ENCODE measurements around the gene MYO1B. TPM values are rescaled to one million over a fixed set of nuclear protein-coding genes. Genes with fewer than 3 reads are reported as not detected.

The MYO1B gene
- total RNA-seq, 1 donor from 2014 or later: 7.0 TPM

DNA sequence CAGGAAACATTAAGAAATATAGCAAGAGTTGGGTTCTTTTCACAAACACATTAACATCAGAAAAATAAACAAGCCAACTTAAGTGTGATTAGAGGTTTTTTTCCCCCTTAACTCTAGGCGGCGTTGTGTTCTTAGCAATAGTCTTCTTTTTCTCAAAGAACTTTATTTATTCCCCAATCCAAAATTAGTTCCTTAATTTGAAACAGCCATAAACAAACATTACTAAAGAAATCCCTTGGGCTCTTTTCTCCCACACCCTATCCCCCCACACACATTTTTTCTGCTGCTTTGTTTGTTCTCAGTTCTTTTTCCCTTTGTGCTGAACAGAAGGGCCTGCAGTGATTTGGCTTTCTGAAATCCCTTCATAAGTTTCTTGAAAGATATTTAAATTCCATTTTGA lies 13.2 kb upstream of the MYO1B start:
- no peak overlapping the region for H3K27ac Mint-ChIP-seq
- no peak overlapping the region for H3K4me3 Mint-ChIP-seq (ENCODE audit: low read depth)
- intact Hi-C loops (cut with micrococcal nuclease): loop anchor here (5.0 kb wide), 1 partner anchor 40 kb away; no protein-coding TSS in a partner anchor
- no peaks in the 10 kb centered on the region for H3K4me1 Mint-ChIP-seq (ENCODE audit: low read depth)
- DNase-seq (ENCODE audit: low spot score): no peak
- H3K9me3 Mint-ChIP-seq: no peaks in the 10 kb centered on the region
- H3K27me3 Mint-ChIP-seq (ENCODE audit: low read depth): no peaks in the 10 kb centered on the region
- H3K36me3 Mint-ChIP-seq (ENCODE audit: low read depth): no peaks in the 10 kb centered on the region

GRCh38 chr2:191233533-191233932 lies 11.7 kb upstream of the MYO1B start:
- Mint-ChIP-seq H3K27ac (no peak overlapping the region), H3K4me1 (ENCODE audit: low read depth) (no peaks in the 10 kb centered on the region), H3K4me3 (ENCODE audit: low read depth) (no peak overlapping the region), H3K27me3 (ENCODE audit: low read depth) (no peaks in the 10 kb centered on the region), H3K9me3 (no peaks in the 10 kb centered on the region), H3K36me3 (ENCODE audit: low read depth) (no peaks in the 10 kb centered on the region)
- intact Hi-C loops (cut with micrococcal nuclease): loop anchor here (5.0 kb wide), 1 partner anchor 41 kb away; no protein-coding TSS in a partner anchor
- no peak for DNase-seq (ENCODE audit: low spot score)

- H3K36me3 Mint-ChIP-seq (ENCODE audit: low read depth): no peaks in the 10 kb centered on the region
Measured at GRCh38 chr2:191234376-191234775, 10.8 kb upstream of the MYO1B start.

GRCh38 chr2:191240871-191241270 lies 4.3 kb upstream of the MYO1B start:
- DNase-seq (ENCODE audit: low spot score): no peak
- Mint-ChIP-seq H3K27me3 (ENCODE audit: low read depth) (peaks cover 17% of the 10 kb centered on the region), H3K4me3 (ENCODE audit: low read depth) (no peak overlapping the region), H3K4me1 (ENCODE audit: low read depth) (no peaks in the 10 kb centered on the region), H3K9me3 (no peaks in the 10 kb centered on the region), H3K27ac (no peak overlapping the region), H3K36me3 (ENCODE audit: low read depth) (no peaks in the 10 kb centered on the region)
- intact Hi-C loops (cut with micrococcal nuclease): no loop called here

More at GRCh38 chr2:191234376-191234775, 10.8 kb upstream of the MYO1B start:
- no peaks in the 10 kb centered on the region for H3K9me3 Mint-ChIP-seq
- H3K27me3 Mint-ChIP-seq (ENCODE audit: low read depth): no peaks in the 10 kb centered on the region
- no peaks in the 10 kb centered on the region for H3K4me1 Mint-ChIP-seq (ENCODE audit: low read depth)
- intact Hi-C loops (cut with micrococcal nuclease): loop anchor here (5.0 kb wide), 1 partner anchor 42 kb away; no protein-coding TSS in a partner anchor
- no peak for DNase-seq (ENCODE audit: low spot score)
- no peak overlapping the region for H3K4me3 Mint-ChIP-seq (ENCODE audit: low read depth)
- H3K27ac Mint-ChIP-seq: no peak overlapping the region

GRCh38 chr2:191241418-191241817 lies 3.8 kb upstream of the MYO1B start:
- intact Hi-C loops (cut with micrococcal nuclease): no loop called here
- peaks cover 4% of the 10 kb centered on the region for H3K4me1 Mint-ChIP-seq (ENCODE audit: low read depth)

DNA sequence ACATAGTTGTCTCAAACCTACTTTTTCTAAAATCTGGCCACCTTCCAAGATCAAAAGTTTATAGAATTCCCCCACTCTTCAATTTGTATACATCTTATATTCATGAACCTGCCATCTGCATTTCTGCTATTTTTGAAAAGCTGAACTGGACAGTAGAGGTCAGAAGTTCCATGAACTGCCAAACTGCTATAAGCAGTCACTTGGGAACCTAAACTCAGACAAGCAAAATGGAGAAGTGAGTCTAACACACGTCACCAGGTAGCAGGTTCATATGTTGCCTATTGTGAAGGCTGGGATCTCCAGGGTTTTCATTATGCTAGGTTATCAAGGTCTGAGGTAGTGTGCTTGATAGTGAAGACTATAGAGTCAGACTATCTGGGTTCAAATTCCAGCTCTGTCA lies 2.0 kb upstream of the MYO1B start:
- no peak for DNase-seq (ENCODE audit: low spot score)
- H3K27ac Mint-ChIP-seq: no peak overlapping the region
- no peaks in the 10 kb centered on the region for H3K36me3 Mint-ChIP-seq (ENCODE audit: low read depth)
- no peak overlapping the region for H3K4me3 Mint-ChIP-seq (ENCODE audit: low read depth)
- intact Hi-C loops (cut with micrococcal nuclease): no loop called here
- H3K9me3 Mint-ChIP-seq: no peaks in the 10 kb centered on the region
- H3K4me1 Mint-ChIP-seq (ENCODE audit: low read depth): peaks cover 12% of the 10 kb centered on the region
- H3K27me3 Mint-ChIP-seq (ENCODE audit: low read depth): peaks cover 29% of the 10 kb centered on the region

More at GRCh38 chr2:191241418-191241817, 3.8 kb upstream of the MYO1B start:
- H3K4me3 Mint-ChIP-seq (ENCODE audit: low read depth): no peak overlapping the region
- peaks cover 21% of the 10 kb centered on the region for H3K27me3 Mint-ChIP-seq (ENCODE audit: low read depth)
- H3K36me3 Mint-ChIP-seq (ENCODE audit: low read depth): no peaks in the 10 kb centered on the region
- no peak overlapping the region for H3K27ac Mint-ChIP-seq
- no peaks in the 10 kb centered on the region for H3K9me3 Mint-ChIP-seq
- no peak for DNase-seq (ENCODE audit: low spot score)

DNA sequence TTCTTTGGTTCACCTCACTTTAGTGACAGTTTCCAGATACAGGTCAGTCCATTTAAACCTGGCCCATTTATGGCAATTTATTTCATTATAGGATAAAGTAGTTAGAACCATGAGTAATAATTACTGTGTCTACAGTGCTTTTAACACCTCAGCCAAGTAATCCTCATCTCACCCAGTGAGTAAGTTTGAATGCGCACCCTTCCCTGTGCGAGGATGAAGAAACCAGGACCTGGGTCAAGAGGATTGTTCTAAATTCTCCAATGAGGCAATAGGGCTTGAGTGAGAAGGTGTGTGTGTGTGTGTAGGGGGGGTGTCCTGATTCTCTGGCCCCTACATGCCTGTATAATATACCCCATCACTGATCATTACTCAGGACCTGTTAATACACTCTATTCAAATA lies 854 bp upstream of the MYO1B start:
- peaks cover 12% of the 10 kb centered on the region for H3K4me1 Mint-ChIP-seq (ENCODE audit: low read depth)
- peak overlapping the region; percentile 68 for H3K4me3 Mint-ChIP-seq (ENCODE audit: low read depth)
- no peak overlapping the region for H3K27ac Mint-ChIP-seq

GRCh38 chr2:191245869-191246531 lies 796 bp downstream of the MYO1B start:
- peaks cover 28% of the 10 kb centered on the region for H3K27me3 Mint-ChIP-seq (ENCODE audit: low read depth)
- no peaks in the 10 kb centered on the region for H3K36me3 Mint-ChIP-seq (ENCODE audit: low read depth)
- intact Hi-C loops (cut with micrococcal nuclease): loop anchor here (2.0 kb wide), 1 partner anchor 81 kb away; no protein-coding TSS in a partner anchor
- no peaks in the 10 kb centered on the region for H3K9me3 Mint-ChIP-seq
- H3K4me3 Mint-ChIP-seq (ENCODE audit: low read depth): peak overlapping the region; percentile 81
- H3K4me1 Mint-ChIP-seq (ENCODE audit: low read depth): peaks cover 12% of the 10 kb centered on the region
- H3K27ac Mint-ChIP-seq: peak overlapping the region; percentile 9
- DNase-seq (ENCODE audit: low spot score): no peak

More for the DNA sequence above, 854 bp upstream of the MYO1B start:
- Mint-ChIP-seq H3K27me3 (ENCODE audit: low read depth) (peaks cover 32% of the 10 kb centered on the region), H3K36me3 (ENCODE audit: low read depth) (no peaks in the 10 kb centered on the region), H3K9me3 (no peaks in the 10 kb centered on the region)
- DNase-seq (ENCODE audit: low spot score): no peak
- intact Hi-C loops (cut with micrococcal nuclease): loop anchor here (2.0 kb wide), 1 partner anchor 80 kb away; no protein-coding TSS in a partner anchor

- H3K36me3 Mint-ChIP-seq (ENCODE audit: low read depth): no peaks in the 10 kb centered on the region
- H3K27ac Mint-ChIP-seq: no peak overlapping the region
- H3K4me1 Mint-ChIP-seq (ENCODE audit: low read depth): peaks cover 12% of the 10 kb centered on the region
Measured at GRCh38 chr2:191246820-191247380, 1.7 kb downstream of the MYO1B start.

DNA sequence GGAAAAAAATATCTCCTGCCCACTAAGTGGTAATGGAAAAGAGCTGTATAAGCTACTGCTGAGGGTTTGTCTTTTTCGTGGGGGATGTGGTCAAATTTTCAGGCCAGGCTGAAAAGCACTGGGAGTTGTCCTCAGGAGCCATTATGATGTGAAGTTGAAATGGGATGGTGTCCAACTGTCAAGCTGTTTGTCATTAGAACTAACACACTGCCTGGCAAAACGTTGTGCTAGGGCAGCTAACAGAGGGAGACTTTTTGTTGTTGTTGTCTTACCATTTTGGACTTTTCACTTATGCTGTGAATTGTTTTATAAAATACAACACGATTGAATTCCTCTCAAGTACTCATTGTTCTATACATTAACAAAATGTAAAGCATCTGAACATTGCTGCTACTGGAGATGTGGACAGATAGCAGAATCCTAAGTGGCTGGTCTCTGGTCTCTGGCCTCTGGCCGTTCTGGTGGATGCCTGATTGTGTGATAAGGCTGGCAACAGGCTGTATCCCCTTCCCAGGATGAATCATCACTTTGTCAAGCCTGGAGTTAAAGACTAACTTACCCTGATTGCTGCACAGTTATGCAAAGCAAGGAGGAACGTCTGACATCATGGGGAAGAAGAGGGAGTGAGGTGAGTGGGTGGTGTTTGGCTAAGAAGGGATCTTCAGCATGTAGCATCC lies 2.3 kb downstream of the MYO1B start:
- Mint-ChIP-seq H3K36me3 (ENCODE audit: low read depth) (no peaks in the 10 kb centered on the region), H3K4me1 (ENCODE audit: low read depth) (peaks cover 12% of the 10 kb centered on the region), H3K4me3 (ENCODE audit: low read depth) (no peak overlapping the region), H3K27ac (no peak overlapping the region), H3K27me3 (ENCODE audit: low read depth) (peaks cover 28% of the 10 kb centered on the region), H3K9me3 (no peaks in the 10 kb centered on the region)
- intact Hi-C loops (cut with micrococcal nuclease): no loop called here
- DNase-seq (ENCODE audit: low spot score): no peak

More at GRCh38 chr2:191246820-191247380, 1.7 kb downstream of the MYO1B start:
- Mint-ChIP-seq H3K4me3 (ENCODE audit: low read depth) (no peak overlapping the region), H3K9me3 (no peaks in the 10 kb centered on the region), H3K27me3 (ENCODE audit: low read depth) (peaks cover 28% of the 10 kb centered on the region)
- intact Hi-C loops (cut with micrococcal nuclease): no loop called here
- DNase-seq (ENCODE audit: low spot score): no peak

DNA sequence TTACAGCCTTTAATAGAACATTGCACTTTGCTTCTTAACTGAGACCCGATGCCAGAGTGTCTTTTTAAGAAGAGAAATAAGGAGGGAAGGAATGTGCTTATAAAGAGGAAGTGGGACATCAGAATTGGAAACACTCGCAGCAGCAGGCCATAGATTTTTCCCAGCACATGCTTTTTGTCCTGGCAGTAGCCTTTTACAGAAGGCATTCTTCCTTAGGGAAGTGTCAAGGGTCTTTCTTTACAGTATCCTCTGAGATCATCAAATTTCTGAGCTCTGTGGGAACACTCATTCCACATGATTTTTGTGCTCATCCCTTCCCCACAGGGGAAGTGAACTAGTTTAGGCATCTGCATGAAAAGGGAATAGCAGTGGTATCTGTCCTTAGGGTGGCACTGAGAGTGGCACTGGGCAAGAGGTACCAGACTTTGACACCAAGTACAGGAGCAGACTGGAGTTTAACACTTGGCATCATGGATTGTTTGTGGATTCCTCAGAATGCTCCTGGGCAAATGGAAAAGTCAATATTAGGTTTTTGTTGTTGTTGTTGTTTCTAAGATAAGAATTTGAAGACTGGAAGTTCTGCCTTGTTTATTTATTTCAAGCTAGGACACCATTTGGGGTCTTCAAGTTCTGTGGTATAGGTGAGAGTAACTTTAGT lies 4.1 kb downstream of the MYO1B start:
- Mint-ChIP-seq H3K27ac (no peak overlapping the region), H3K36me3 (ENCODE audit: low read depth) (no peaks in the 10 kb centered on the region), H3K27me3 (ENCODE audit: low read depth) (peaks cover 19% of the 10 kb centered on the region), H3K9me3 (no peaks in the 10 kb centered on the region), H3K4me1 (ENCODE audit: low read depth) (peaks cover 12% of the 10 kb centered on the region), H3K4me3 (ENCODE audit: low read depth) (no peak overlapping the region)
- intact Hi-C loops (cut with micrococcal nuclease): no loop called here
- no peak for DNase-seq (ENCODE audit: low spot score)

- no peak for DNase-seq (ENCODE audit: low spot score)
- Mint-ChIP-seq H3K9me3 (no peaks in the 10 kb centered on the region), H3K27ac (no peak overlapping the region)
Measured at GRCh38 chr2:191250400-191250799, 5.2 kb downstream of the MYO1B start.

More at GRCh38 chr2:191250400-191250799, 5.2 kb downstream of the MYO1B start:
- peaks cover 18% of the 10 kb centered on the region for H3K27me3 Mint-ChIP-seq (ENCODE audit: low read depth)
- H3K4me3 Mint-ChIP-seq (ENCODE audit: low read depth): no peak overlapping the region
- H3K4me1 Mint-ChIP-seq (ENCODE audit: low read depth): peaks cover 12% of the 10 kb centered on the region
- no peaks in the 10 kb centered on the region for H3K36me3 Mint-ChIP-seq (ENCODE audit: low read depth)
- intact Hi-C loops (cut with micrococcal nuclease): no loop called here

Data from activated T-helper 2 cell treated with anti-CD3 and anti-CD28 coated beads, Interferon-gamma antibody, Interleukin-2, Interleukin-4, amounts not matched to agents 10 μg/mL and 5 μg/mL and 100 μg/mL, durations not matched to agents 14 hours and 24 hours and 36 hours (primary cell).